ENCODE data around the gene PLIN5. TPM values are rescaled to one million over a fixed set of nuclear protein-coding genes. Genes with fewer than 3 reads are reported as not detected.

Gene PLIN5
- total and polyA plus RNA-seq, 2 of the 8 experiments (the other 6 are each of a cell fraction or from before 2014, with no cell fraction given), result 2.0 to 2.5 TPM

GRCh38 chr19:4504891-4505569 is 30.0 kb downstream of the PLIN5 start:
- 81% methylated on average over 15 of the region's 15 CpGs; no CpG with 5 or more reads in 1 of the 2 experiments for WGBS, 2 experiments (ENCODE audit: extremely low coverage in 1 of 2, insufficient coverage in 1 of 2, insufficient read length in 1 of 2, insufficient replicate concordance in 2 of 2, low coverage in 1 of 2, low lambda C conversion rate in 2 of 2, missing lambda C conversion rate in 1 of 2)
- no peaks in the 10 kb centered on the region for H3K79me2 ChIP-seq (ENCODE audit: control insufficient read depth in 1 of 2, insufficient read depth in 2 of 2, low read length in 2 of 2)
- no peak overlapping the region for H3K23ac ChIP-seq (ENCODE audit: insufficient read length)
- no peaks in the 10 kb centered on the region for H3K4me1 ChIP-seq (replicated peaks in 1 of 4; ENCODE audit: control insufficient read depth in 3 of 4, insufficient read depth in 4 of 4, low read length in 3 of 4)
- H2BK20ac ChIP-seq (ENCODE audit: low read length), result no peak overlapping the region
- no peak overlapping the region for H2AK5ac ChIP-seq (ENCODE audit: low read depth, low read length)
- H4K8ac ChIP-seq (ENCODE audit: extremely low read depth, insufficient read depth, low read length), result no peak overlapping the region
- ChIA-PET CTCF (ENCODE audit: partially characterized antibody) (interaction anchor here (0.6 to 5.2 kb wide), 6 partner anchors 10 to 52 kb away, joined by 3 to 40 read pairs (median 4); no protein-coding TSS in a partner anchor), POLR2A (ENCODE audit: partially characterized antibody) (interaction anchor here (1.0 to 3.5 kb wide), 4 partner anchors 9 to 43 kb away, joined by 3 to 19 read pairs (median 11); partner anchors contain the start of gene PLIN4)
- H3K27me3 ChIP-seq (replicated peaks in 1 of 4; ENCODE audit: control insufficient read depth in 3 of 4, extremely low read depth in 1 of 4, insufficient read depth in 3 of 4, low read length in 3 of 4), result peaks cover 0 to 9% (median 7%) of the 10 kb centered on the region in 4 experiments; a peak in 3 of 7 replicates
- TF ChIP-seq RFX5 (IDR thresholded peaks at IDR 0.05; ENCODE audit: borderline replicate concordance, low read depth, low read length) (no peak), ASH2L (IDR thresholded peaks at IDR 0.05; ENCODE audit: low read length) (no peak), NRF1 (IDR thresholded peaks at IDR 0.05; ENCODE audit: low read depth, low read length) (no peak), POU5F1 (IDR thresholded peaks at IDR 0.05; ENCODE audit: low read depth, low read length) (no peak), POLR2A (IDR thresholded peaks at IDR 0.05; ENCODE audit: control extremely low read depth in 1 of 2, low read depth in 2 of 2, low read length in 2 of 2) (0 out of 3 replicates have a peak, but pooled peaks of 1 of the 2 experiments have one; percentile 24), CHD2 (IDR thresholded peaks at IDR 0.05; ENCODE audit: low read length) (no peak), JUN (IDR thresholded peaks at IDR 0.05; ENCODE audit: low read depth, low read length) (no peak)
- peaks cover 2% of the 10 kb centered on the region; the same call in 1 of the 2 replicates for H3K79me1 ChIP-seq (ENCODE audit: low read depth, low read length)
- H4K20me1 ChIP-seq (replicated peaks in 1 of 2; ENCODE audit: control insufficient read depth in 1 of 2, insufficient read depth in 2 of 2, low read length in 2 of 2), result peaks cover 14 to 30% of the 10 kb centered on the region in 2 experiments
- H3K27ac ChIP-seq (ENCODE audit: low read depth, low read length), result no peak overlapping the region
- no peak overlapping the region for H3K4me2 ChIP-seq (ENCODE audit: insufficient read depth in 1 of 2, low read depth in 2 of 2, low read length in 2 of 2)
- FAIRE-seq (no peak), DNase-seq (ENCODE audit: low read depth in 1 of 2, low spot score in 2 of 2) (no peak)
- H4K5ac ChIP-seq (ENCODE audit: insufficient read length, low read depth, low read length), result no peak overlapping the region
- no peak overlapping the region for H2BK5ac ChIP-seq (ENCODE audit: low read depth, low read length)
- H3K4ac ChIP-seq (replicated peaks; ENCODE audit: insufficient read length, low read depth, low read length), result no peak overlapping the region
- peaks cover 3 to 37% (median 7%) of the 10 kb centered on the region in 4 experiments; a peak in 5 of 8 replicates for H3K36me3 ChIP-seq (ENCODE audit: control insufficient read depth in 2 of 4, insufficient read depth in 4 of 4, low read length in 3 of 4)
- H3K14ac ChIP-seq (ENCODE audit: insufficient read length), result no peak overlapping the region
- H3K9ac ChIP-seq (replicated peaks in 1 of 4; ENCODE audit: extremely low read depth in 1 of 4, low read depth in 3 of 4, low read length in 3 of 4), result no peak overlapping the region
- no peaks in the 10 kb centered on the region for H3K23me2 ChIP-seq (ENCODE audit: low read depth, low read length)
- H3K56ac ChIP-seq (replicated peaks; ENCODE audit: insufficient read length, low read depth, low read length), result no peak overlapping the region
- no peak overlapping the region for H2BK12ac ChIP-seq (ENCODE audit: low read depth, low read length)
- H3K9me3 ChIP-seq (ENCODE audit: insufficient read depth in 2 of 2, low read depth in 1 of 2, low read length in 1 of 2), result no peaks in the 10 kb centered on the region
- H4K91ac ChIP-seq (replicated peaks; ENCODE audit: insufficient read length, low read length), result no peak overlapping the region
- H2BK120ac ChIP-seq (replicated peaks; ENCODE audit: low read depth, low read length), result no peak overlapping the region
- no peak overlapping the region for H3K4me3 ChIP-seq (ENCODE audit: extremely low read depth in 1 of 4, insufficient read depth in 2 of 4, low read depth in 3 of 4, low read length in 4 of 4)
- H2BK15ac ChIP-seq (ENCODE audit: low read length), result no peak overlapping the region
- H3K18ac ChIP-seq (ENCODE audit: extremely low read depth, low read length), result no peak overlapping the region
- no peak overlapping the region for H2AFZ ChIP-seq (ENCODE audit: low read length)
